K562 (cell line): Measurements from ENCODE around the gene EHMT2.

ENCODE experiments used
- BMI1 ChIP-seq: fragments of 150-350 bp; IDR thresholded peaks from 2 replicates; pipeline ENCODE4 v1.6.1; 2014; ENCODE audit warnings: low read length
- CTCF ChIP-seq, 3 experiments: IDR thresholded peaks in 2 of 3; conservative IDR thresholded peaks in 1 of 3; 2 replicates each; pipeline ENCODE4 v1.5.1; 2011 to 2012; ENCODE audit warnings: low read length in 3 of 3, mild to moderate bottlenecking in 3 of 3, control low read depth in 2 of 3, improper control_type of control experiment in 1 of 3, inconsistent platforms in 1 of 3, low read depth in 1 of 3, mixed read lengths in 1 of 3, moderate library complexity in 1 of 3; ENCODE audit not compliant: insufficient read depth in 2 of 3
- NCOR1 ChIP-seq: fragments of 450-650 bp; IDR thresholded peaks from 2 replicates; pipeline ENCODE4 v1.6.1; 2016; ENCODE audit warnings: mild to moderate bottlenecking, moderate library complexity
- NR2C2 ChIP-seq, 2 experiments: fragments of 200-800 bp in 1 of 2; sonication (Bioruptor generic) in 1 of 2; sonication (generic) in 1 of 2; formaldehyde crosslinking in 1 of 2; IDR thresholded peaks; 2 replicates each; pipeline versions ENCODE4 v1.6.1 to v1.8.0; 2016 to 2022; ENCODE audit warnings: mild to moderate bottlenecking in 1 of 2, missing compliant biosample characterization in 1 of 2, missing genetic modification characterization in 1 of 2, missing genetic modification reagents in 1 of 2
- SRF ChIP-seq, 2 experiments: fragments of 250-450, 450-650 bp in 1 of 2; sonication (Bioruptor Pico) in 1 of 2; sonication (generic) in 1 of 2; formaldehyde crosslinking; IDR thresholded peaks; 2 replicates each; pipeline versions ENCODE4 v1.5.0 to v1.5.1; 2020 to 2022; ENCODE audit warnings: mild to moderate bottlenecking in 1 of 2, missing genetic modification reagents in 1 of 2
- STAT5A ChIP-seq: IDR thresholded peaks from 2 replicates; pipeline ENCODE4 v1.6.1; 2012; ENCODE audit warnings: low read length, inconsistent platforms, borderline replicate concordance
- TCFL5 ChIP-seq: fragments of 250-450 bp; sonication (Bioruptor Pico); conservative IDR thresholded peaks from 2 replicates; pipeline ENCODE4 v1.6.1; 2021; ENCODE audit warnings: mild to moderate bottlenecking, moderate library complexity, matching md5 sums
- ZEB2 ChIP-seq: fragments of 450-650 bp; IDR thresholded peaks from 2 replicates; pipeline ENCODE4 v1.6.1; 2016
- ZNF263 ChIP-seq: sonication (generic); formaldehyde crosslinking; IDR thresholded peaks from 2 replicates; pipeline ENCODE4 v1.8.0; 2022; ENCODE audit warnings: mild to moderate bottlenecking, missing genetic modification reagents, borderline replicate concordance
- ZNF280B ChIP-seq: fragments of 250-450 bp; sonication (Bioruptor Pico); IDR thresholded peaks from 2 replicates; pipeline ENCODE4 v1.5.1; 2021; ENCODE audit warnings: mild to moderate bottlenecking

GRCh38 chr6:31837369-31838113, 60.0 kb downstream of the EHMT2 start:
- TF ChIP-seq STAT5A, result peak; percentile 7; the same call in 1 of the 2 replicates
- TF ChIP-seq BMI1, result no peak
- no peak for TF ChIP-seq NCOR1
- no peak for TF ChIP-seq SRF (CRISPR knock-in tag; IDR thresholded peaks at IDR 0.05)
- TF ChIP-seq CTCF (IDR thresholded peaks at IDR 0.05 in 2 of 3, conservative IDR thresholded peaks at IDR 0.05 in 1 of 3; ENCODE audit: insufficient read depth in 2 of 3, low read depth in 1 of 3, low read length in 3 of 3), result no peak
- no peak for TF ChIP-seq ZEB2
- TF ChIP-seq NR2C2 (CRISPR knock-in tag; IDR thresholded peaks at IDR 0.05), result no peak
- no peak for TF ChIP-seq NR2C2 (tag; IDR thresholded peaks at IDR 0.05)
- 0 out of 2 replicates have a peak, but pooled peaks have one; percentile 3 for TF ChIP-seq ZNF263
- TF ChIP-seq ZNF280B, result no peak
- no peak for TF ChIP-seq TCFL5
